A673 (cell line): ENCODE data around the gene RNPEP. TPM values are rescaled to one million over a fixed set of nuclear protein-coding genes. Genes with fewer than 3 reads are reported as not detected.

Source experiments
- microRNA-seq: library from miRNA; unstranded; fragments of <30 nt; microRNA quantifications from one replicate; pipeline ENCODE4 v1.2.0, GENCODE V29; 2021
- total RNA-seq: library from RNA; stranded (reverse); gene quantifications from 2 replicates; pipeline ENCODE4 v1.2.3, GENCODE V29; 2021

RNPEP gene
- total RNA-seq, 1 experiment from 2014 or later, result 59.3 TPM

Small RNA genes within 50 kb of the gene (microRNA-seq; reads per million reads assigned to microRNA genes)
- not detected for gene MIR6740

Other genes with a start within 250 kb of the RNPEP start
- 121 and 136 TPM in 2 replicates for gene IPO9, start 153.5 kb upstream of the RNPEP start, total RNA-seq
- gene SHISA4, start 93.8 kb upstream of the RNPEP start, total RNA-seq, result 1.2 and 2.6 TPM in 2 replicates
- gene LMOD1, start 36.1 kb upstream of the RNPEP start, total RNA-seq, result 0.20 TPM in 1 of 2 replicates, not detected in the other
- 111 and 112 TPM in 2 replicates for gene TIMM17A, start 27.1 kb upstream of the RNPEP start, total RNA-seq
- 0.50 and 0.56 TPM in 2 replicates for gene ELF3, start 27.9 kb downstream of the RNPEP start, total RNA-seq
- gene GPR37L1, start 140.3 kb downstream of the RNPEP start, total RNA-seq, result not detected in 2 replicates
- gene ARL8A, start 162.1 kb downstream of the RNPEP start, total RNA-seq, result 41.9 and 48.3 TPM in 2 replicates
- gene PTPN7, start 178.0 kb downstream of the RNPEP start, total RNA-seq, result 0.72 and 2.2 TPM in 2 replicates
- not detected in 2 replicates for gene LGR6, start 211.2 kb downstream of the RNPEP start, total RNA-seq